Hematopoietic multipotent progenitor cell treated with erythropoietin and hydrocortisone succinate and interleukin-3 and kit ligand, for 8 days (in vitro differentiated cells): ENCODE measurements around the gene FILIP1.
"Not testable (repeated sequence)": the region's sequence is repeated elsewhere in the genome, so short reads cannot be mapped to it uniquely, and the experiment has no call there.

Experiments
- DNase-seq: peaks from one replicate; pipeline ENCODE4 v3.0.0-alpha.2; 2015

Gene FILIP1

GRCh38 chr6:75419416-75419815 lies 74.2 kb downstream of the FILIP1 start:
- DNase-seq = no peak

GRCh38 chr6:75418233-75418632 lies 75.4 kb downstream of the FILIP1 start:
- no peak for DNase-seq

GRCh38 chr6:75416443-75416842 lies 77.2 kb downstream of the FILIP1 start:
- DNase-seq = no peak

GRCh38 chr6:75415804-75416203 lies 77.8 kb downstream of the FILIP1 start:
- no peak for DNase-seq

GRCh38 chr6:75414445-75415021 lies 79.1 kb downstream of the FILIP1 start:
- DNase-seq = no peak

GRCh38 chr6:75412969-75413662 lies 80.5 kb downstream of the FILIP1 start:
- DNase-seq = no peak

GRCh38 chr6:75410564-75410963 lies 83.0 kb downstream of the FILIP1 start:
- DNase-seq = not testable (repeated sequence)

- DNase-seq = no peak
Measured at GRCh38 chr6:75409928-75410327, 83.7 kb downstream of the FILIP1 start.

GRCh38 chr6:75409286-75409685 lies 84.3 kb downstream of the FILIP1 start:
- no peak for DNase-seq

- no peak for DNase-seq
Measured at GRCh38 chr6:75403563-75404080, 90.0 kb downstream of the FILIP1 start.

- DNase-seq = no peak
Measured at GRCh38 chr6:75402296-75402695, 91.3 kb downstream of the FILIP1 start.

- DNase-seq = no peak
Measured at GRCh38 chr6:75397656-75398465, 95.7 kb downstream of the FILIP1 start.

GRCh38 chr6:75397171-75397570 lies 96.4 kb downstream of the FILIP1 start:
- no peak for DNase-seq

GRCh38 chr6:75396005-75396800 lies 97.4 kb downstream of the FILIP1 start:
- no peak for DNase-seq

GRCh38 chr6:75393806-75394205 lies 99.8 kb downstream of the FILIP1 start:
- no peak for DNase-seq

GRCh38 chr6:75391276-75391675 lies 102.3 kb downstream of the FILIP1 start:
- DNase-seq = no peak

GRCh38 chr6:75386050-75386770 lies 107.4 kb downstream of the FILIP1 start:
- no peak for DNase-seq

GRCh38 chr6:75384116-75384515 lies 109.5 kb downstream of the FILIP1 start:
- DNase-seq = no peak

GRCh38 chr6:75382634-75382900 lies 111.0 kb downstream of the FILIP1 start:
- no peak for DNase-seq

- DNase-seq = no peak
Measured at GRCh38 chr6:75381877-75382633, 111.5 kb downstream of the FILIP1 start.

- no peak for DNase-seq
Measured at GRCh38 chr6:75379536-75379935, 114.1 kb downstream of the FILIP1 start.

GRCh38 chr6:75378101-75378500 lies 115.5 kb downstream of the FILIP1 start:
- no peak for DNase-seq
